Pancreas (tissue), 10 donors: ENCODE data around the gene SLC9A1. TPM values are rescaled to one million over a fixed set of nuclear protein-coding genes. Genes with fewer than 3 reads are reported as not detected.
A peak's percentile ranks its signal among the peaks of the same experiment; 100 is the strongest.
"Not testable (repeated sequence)": the region's sequence is repeated elsewhere in the genome, so short reads cannot be mapped to it uniquely, and the experiment has no call there.

Experiments used
- ATAC-seq, 4 donors: fragments of 200-7000 bp; cut with Tn5 transposase; one replicate each; pipeline versions ENCODE4 v1.8.0 to v1.9.1; 2020; ENCODE audit warnings: mild to moderate bottlenecking in 4 of 4, moderate library complexity in 4 of 4
- DNase-seq, 6 donors: peaks; one replicate each; pipeline ENCODE4 v3.0.0-alpha.2; 2020
- FAIRE-seq: peaks from 2 replicates; lab custom pipeline; 2012; peaks lifted over from hg19 to GRCh38; lab: Jason Lieb, UNC
- H3K27ac ChIP-seq, 4 donors: fragments of 200-600 bp; sonication (generic); 1 replicate in 3 of 4; 2 replicates in 1 of 4; pipeline versions ENCODE4 v1.5.0 to v1.8.0; 2020
- H3K27me3 ChIP-seq, 4 donors: fragments of 200-600 bp; one replicate each; pipeline ENCODE4 v1.8.0; 2021
- H3K36me3 ChIP-seq, 3 donors: fragments of 200-600 bp; sonication (generic) in 1 of 3; one replicate each; pipeline versions ENCODE4 v1.5.0 to v1.8.0; 2020 to 2021
- H3K4me1 ChIP-seq, 3 donors: fragments of 200-600 bp; one replicate each; pipeline ENCODE4 v1.8.0; 2021
- H3K4me3 ChIP-seq, 4 donors: fragments of 200-600 bp; sonication (generic) in 2 of 4; one replicate each; pipeline versions ENCODE4 v1.5.0 to v1.8.0; 2020 to 2021
- H3K9me3 ChIP-seq, 4 donors: fragments of 200-600 bp; one replicate each; pipeline ENCODE4 v1.8.0; 2021
- WGBS, 2 donors: extraction: QIAGEN DNeasy Blood & Tissue Kit; methylation state at CpG; one replicate each; pipeline ENCODE4 v1.1.7; 2013; 5-methylcytosine and 5-hydroxymethylcytosine counted together
- intact Hi-C, 3 donors: fragments of 100-400 bp; cut with DNase I; formaldehyde crosslinking; loops; one replicate each; pipeline versions ENCODE4 v1.11.1 to v1.14.2; 2022
- polyA plus RNA-seq, 2 donors: library from polyadenylated mRNA; stranded (reverse); fragments of 200-250 nt; gene quantifications; one replicate each; pipeline ENCODE4 v1.2.3, GENCODE V29; 2013
- total RNA-seq, 6 donors: library from RNA; stranded (reverse); fragmentation: NEBNext Ultra II Directional in 4 of 6; extraction: Animal tissue kit (Norgen Biotek cat#: 25700) in 4 of 6; gene quantifications; one replicate each; pipeline versions ENCODE4 v1.2.1 to v1.2.4, GENCODE V29; 2021 to 2023
- TF ChIP-seq, protein P1 (sequence below), 4 donors: fragments of 200-600 bp; sonication (generic) in 3 of 4; IDR thresholded peaks; one replicate each; pipeline versions ENCODE4 v1.5.0 to v1.8.0; 2021; ENCODE audit warnings: antibody characterized with exemption in 4 of 4
- donor health status: healthy with polysubstance abuse.
- donor health status: DM: no; HTN: no; CAD: no; lungs with moderate emphysema.
- donor health status: DM: no; HTN: no; CAD: no.
- donor health status: control.
- donor health status: control.
- donor health status: Bipolar disorder and iron deficiency.
- donor health status: DM: yes; HTN: yes; CAD: no.
- donor health status: DM: no; HTN: no; CAD: no.
- donor health status: DM: no; HTN: no; CAD: no.
- donor health status: DM: yes; HTN: yes; CAD: no.

Gene SLC9A1
- total and polyA plus RNA-seq, 8 donors, result 8.3 to 20.6 (median 11.1) TPM

DNA sequence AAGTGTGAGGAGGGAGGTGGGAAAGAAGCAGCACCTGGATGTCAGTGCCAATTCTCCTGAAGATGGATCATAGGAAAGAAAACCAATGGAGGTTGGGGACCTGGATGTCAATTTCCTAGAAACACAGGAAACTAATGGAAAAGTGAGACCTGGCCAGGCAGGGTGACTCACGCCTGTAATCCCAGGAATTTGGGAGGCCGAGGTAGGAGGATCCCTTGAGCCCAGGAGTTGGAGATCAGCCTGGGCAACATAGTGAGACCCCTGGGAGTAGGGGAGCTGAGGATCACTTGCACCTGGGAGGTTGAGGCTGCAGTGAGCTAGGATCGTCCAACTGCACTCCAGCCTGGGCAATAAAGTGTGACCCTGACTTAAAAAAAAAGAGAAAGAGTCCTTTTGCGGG, 21.4 kb upstream of the SLC9A1 start:
- Histone ChIP-seq H3K4me1 (no peaks in the 10 kb centered on the region), H3K9me3 (no peaks in the 10 kb centered on the region), H3K36me3 (no peaks in the 10 kb centered on the region), H3K27ac (no peak overlapping the region), H3K4me3 (no peak overlapping the region), H3K27me3 (no peaks in the 10 kb centered on the region)
- TF ChIP-seq, protein P1, sequence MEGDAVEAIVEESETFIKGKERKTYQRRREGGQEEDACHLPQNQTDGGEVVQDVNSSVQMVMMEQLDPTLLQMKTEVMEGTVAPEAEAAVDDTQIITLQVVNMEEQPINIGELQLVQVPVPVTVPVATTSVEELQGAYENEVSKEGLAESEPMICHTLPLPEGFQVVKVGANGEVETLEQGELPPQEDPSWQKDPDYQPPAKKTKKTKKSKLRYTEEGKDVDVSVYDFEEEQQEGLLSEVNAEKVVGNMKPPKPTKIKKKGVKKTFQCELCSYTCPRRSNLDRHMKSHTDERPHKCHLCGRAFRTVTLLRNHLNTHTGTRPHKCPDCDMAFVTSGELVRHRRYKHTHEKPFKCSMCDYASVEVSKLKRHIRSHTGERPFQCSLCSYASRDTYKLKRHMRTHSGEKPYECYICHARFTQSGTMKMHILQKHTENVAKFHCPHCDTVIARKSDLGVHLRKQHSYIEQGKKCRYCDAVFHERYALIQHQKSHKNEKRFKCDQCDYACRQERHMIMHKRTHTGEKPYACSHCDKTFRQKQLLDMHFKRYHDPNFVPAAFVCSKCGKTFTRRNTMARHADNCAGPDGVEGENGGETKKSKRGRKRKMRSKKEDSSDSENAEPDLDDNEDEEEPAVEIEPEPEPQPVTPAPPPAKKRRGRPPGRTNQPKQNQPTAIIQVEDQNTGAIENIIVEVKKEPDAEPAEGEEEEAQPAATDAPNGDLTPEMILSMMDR (IDR thresholded peaks at IDR 0.05), result no peak
- ATAC-seq, result no peak
- no peak for FAIRE-seq
- 84 to 85% methylated on average over 4 of the region's 4 CpGs for WGBS, 2 donors
- intact Hi-C loops, result no loop called here
- no peak for DNase-seq

DNA sequence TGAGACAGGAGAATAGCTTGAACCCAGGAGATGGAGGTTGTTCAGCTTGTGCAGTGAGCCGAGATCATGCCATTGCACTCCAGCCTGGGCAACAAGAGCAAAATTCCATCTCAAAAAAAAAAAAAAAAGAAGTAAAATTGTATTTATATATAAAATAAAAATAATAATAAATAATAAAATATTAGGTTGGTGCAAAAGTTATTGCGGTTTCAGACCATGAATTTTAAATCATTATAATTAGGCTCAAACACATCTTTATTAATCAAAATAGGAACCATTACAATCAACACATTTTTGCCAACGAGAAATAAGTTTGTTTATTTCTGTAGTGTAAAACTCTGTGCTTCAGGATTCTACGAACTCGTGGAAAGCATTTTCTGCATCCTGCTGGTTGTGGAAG, 18.1 kb upstream of the SLC9A1 start:
- H3K4me1 ChIP-seq, ATAC-seq, H3K27ac ChIP-seq, intact Hi-C loops, DNase-seq, H3K36me3 ChIP-seq, H3K9me3 ChIP-seq, FAIRE-seq, H3K27me3 ChIP-seq, H3K4me3 ChIP-seq: not testable (repeated sequence)
- 66 to 85% methylated on average over 5 of the region's 5 CpGs for WGBS, 2 donors

DNA sequence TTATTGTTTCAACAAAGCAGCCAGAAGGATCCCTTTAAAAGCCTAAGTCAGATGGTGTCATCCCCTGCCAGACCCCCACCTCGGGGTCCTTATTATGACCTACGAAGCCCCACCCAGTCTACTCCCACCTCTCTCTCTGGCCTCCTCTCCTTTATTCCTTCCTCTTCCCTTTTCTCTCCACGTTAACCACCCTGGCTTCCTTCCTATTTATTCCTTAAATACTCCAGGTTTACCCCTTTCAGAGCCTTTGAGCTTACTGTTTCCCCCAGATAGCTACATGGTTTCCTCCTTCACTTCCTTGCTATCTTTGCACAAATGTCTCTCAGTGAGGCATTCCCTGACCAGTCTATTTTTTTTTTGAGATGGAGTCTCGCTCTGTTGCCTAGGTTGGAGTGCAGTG, 12.0 kb upstream of the SLC9A1 start:
- Histone ChIP-seq H3K36me3 (no peaks in the 10 kb centered on the region), H3K4me1 (no peaks in the 10 kb centered on the region), H3K27ac (no peak overlapping the region), H3K27me3 (no peaks in the 10 kb centered on the region), H3K4me3 (no peak overlapping the region), H3K9me3 (no peaks in the 10 kb centered on the region)
- 59 to 73% methylated on average over 4 of the region's 4 CpGs for WGBS, 2 donors
- ATAC-seq, result no peak
- FAIRE-seq, result no peak
- TF ChIP-seq, protein P1 (IDR thresholded peaks at IDR 0.05), result no peak
- no peak for DNase-seq
- intact Hi-C loops, result no loop called here

DNA sequence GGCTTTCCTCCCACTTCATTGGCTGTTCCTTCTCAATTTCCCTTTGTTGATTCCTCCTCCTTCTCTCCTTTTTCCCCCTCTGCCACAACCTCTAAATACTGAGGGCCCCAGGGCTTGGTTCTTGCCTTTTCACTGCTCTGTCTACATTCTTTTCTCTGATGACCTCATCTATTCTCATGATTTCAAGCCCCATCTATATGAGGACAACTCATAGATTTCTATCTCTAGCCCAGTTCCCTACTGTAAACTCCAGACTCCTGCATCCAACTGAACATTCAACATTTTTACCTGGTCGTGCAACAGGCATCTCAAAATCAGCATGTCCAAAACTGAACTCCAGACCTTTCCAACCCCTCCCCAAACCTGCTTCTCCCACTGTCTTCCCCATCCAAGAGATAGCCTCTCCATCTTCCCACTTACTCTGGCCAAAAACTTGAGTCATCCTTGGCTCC, 11.5 kb upstream of the SLC9A1 start:
- H3K27me3 ChIP-seq, result no peaks in the 10 kb centered on the region
- H3K4me3 ChIP-seq, result no peak overlapping the region
- no peak overlapping the region for H3K27ac ChIP-seq
- no peaks in the 10 kb centered on the region for H3K36me3 ChIP-seq
- no peaks in the 10 kb centered on the region for H3K4me1 ChIP-seq
- TF ChIP-seq, protein P1 (IDR thresholded peaks at IDR 0.05), result no peak
- no peaks in the 10 kb centered on the region for H3K9me3 ChIP-seq
- 55 to 75% methylated on average over 1 of the region's 1 CpG for WGBS, 2 donors
- DNase-seq (no peak), ATAC-seq (no peak), FAIRE-seq (no peak)
- intact Hi-C loops, result no loop called here

- FAIRE-seq (no peak), ATAC-seq (peak in 1 of 4 donors; percentile 51), DNase-seq (no peak)
- H3K4me3 ChIP-seq, result no peak overlapping the region
- intact Hi-C loops, result no loop called here
- H3K36me3 ChIP-seq, result no peaks in the 10 kb centered on the region
- no peaks in the 10 kb centered on the region for H3K9me3 ChIP-seq
- no peaks in the 10 kb centered on the region for H3K4me1 ChIP-seq
- H3K27ac ChIP-seq, result no peak overlapping the region
- TF ChIP-seq, protein P1 (IDR thresholded peaks at IDR 0.05), result no peak
- 78 to 93% methylated on average over 5 to 6 of the region's 6 CpGs for WGBS, 2 donors
- H3K27me3 ChIP-seq, result no peaks in the 10 kb centered on the region
These were observed 8.2 kb upstream of the SLC9A1 start for GRCh38 chr1:27163093-27163492.
